Activated CD4-positive, CD25-positive, alpha-beta regulatory T cell treated with anti-CD3 and anti-CD28 coated beads, Interleukin-2, amount 50 U/mL, for 72 hours (primary cell): Measurements from ENCODE around the gene BAG5.
A peak's percentile ranks its signal among the peaks of the same experiment; 100 is the strongest.
"Not testable (repeated sequence)": the region's sequence is repeated elsewhere in the genome, so short reads cannot be mapped to it uniquely, and the experiment has no call there.

Experiments
- DNase-seq: peaks from one replicate; pipeline ENCODE4 v3.0.0; 2021

Gene BAG5, protein sequence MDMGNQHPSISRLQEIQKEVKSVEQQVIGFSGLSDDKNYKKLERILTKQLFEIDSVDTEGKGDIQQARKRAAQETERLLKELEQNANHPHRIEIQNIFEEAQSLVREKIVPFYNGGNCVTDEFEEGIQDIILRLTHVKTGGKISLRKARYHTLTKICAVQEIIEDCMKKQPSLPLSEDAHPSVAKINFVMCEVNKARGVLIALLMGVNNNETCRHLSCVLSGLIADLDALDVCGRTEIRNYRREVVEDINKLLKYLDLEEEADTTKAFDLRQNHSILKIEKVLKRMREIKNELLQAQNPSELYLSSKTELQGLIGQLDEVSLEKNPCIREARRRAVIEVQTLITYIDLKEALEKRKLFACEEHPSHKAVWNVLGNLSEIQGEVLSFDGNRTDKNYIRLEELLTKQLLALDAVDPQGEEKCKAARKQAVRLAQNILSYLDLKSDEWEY

DNA sequence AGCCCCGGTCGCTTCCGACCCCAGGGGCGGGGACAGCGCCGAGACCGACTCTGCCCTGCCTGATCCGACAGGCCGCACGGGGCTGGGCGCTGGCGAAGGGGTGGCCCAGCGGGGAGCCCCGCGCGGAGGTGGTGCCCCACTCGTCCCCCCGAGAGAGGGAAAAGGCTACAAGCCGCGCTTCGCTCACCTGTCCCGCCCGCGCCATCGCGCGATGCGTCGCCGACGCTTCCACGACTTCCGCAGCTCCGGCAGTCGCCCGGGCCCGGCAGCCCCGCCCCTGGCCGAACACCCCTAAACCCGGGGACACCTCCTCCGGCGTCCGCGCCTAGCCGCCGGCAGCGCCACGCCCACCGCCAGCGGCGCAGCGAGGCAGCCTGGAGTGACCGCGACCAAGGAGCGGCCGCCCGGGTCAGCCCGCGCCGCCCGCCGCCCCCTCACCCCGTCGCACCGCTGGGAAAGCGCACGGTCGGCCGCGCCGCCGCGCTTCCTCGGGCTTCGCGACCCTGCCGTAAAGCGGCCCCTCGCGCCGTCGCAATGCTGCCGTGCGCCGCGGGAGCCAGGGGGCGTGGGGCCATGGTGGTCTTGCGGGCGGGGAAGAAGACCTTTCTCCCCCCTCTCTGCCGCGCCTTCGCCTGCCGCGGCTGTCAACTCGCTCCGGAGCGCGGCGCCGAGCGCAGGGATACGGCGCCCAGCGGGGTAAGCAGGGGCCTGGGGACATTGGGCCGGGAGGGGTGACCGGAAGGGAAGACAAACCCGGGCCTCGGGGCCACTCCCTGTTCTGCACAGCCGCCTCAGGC lies at the start of gene BAG5, which contains the start of gene COA8:
BAG5 (minus strand) TSS at position 229 of the 797 bp plus-strand sequence. CDS start 1,493 bp downstream, outside the sequence.
COA8 (plus strand) TSS at position 532 of the 797 bp plus-strand sequence; CDS start at position 574, 42 bp downstream.
- DNase-seq, result peak; percentile 87

DNA sequence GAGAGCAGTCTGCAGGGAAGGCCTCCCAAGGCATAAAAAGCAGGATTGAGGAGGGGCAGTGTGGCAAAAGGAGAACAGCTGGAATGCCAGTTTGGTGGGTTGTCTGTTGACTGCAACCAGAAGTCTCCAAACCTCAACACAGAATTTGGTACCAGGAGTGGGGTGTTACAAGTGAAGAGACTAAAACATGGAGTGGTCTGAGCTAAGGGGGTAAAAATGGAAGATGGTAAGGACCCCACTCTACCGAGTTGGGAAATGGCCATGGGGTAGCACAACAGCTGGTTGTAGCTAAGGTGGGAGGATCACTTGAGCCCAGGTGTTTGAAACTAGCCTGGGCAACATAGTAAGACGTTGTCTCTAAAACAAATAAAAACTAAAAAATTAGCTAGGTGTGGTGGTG lies 48.8 kb upstream of the BAG5 start:
- DNase-seq, result no peak

DNA sequence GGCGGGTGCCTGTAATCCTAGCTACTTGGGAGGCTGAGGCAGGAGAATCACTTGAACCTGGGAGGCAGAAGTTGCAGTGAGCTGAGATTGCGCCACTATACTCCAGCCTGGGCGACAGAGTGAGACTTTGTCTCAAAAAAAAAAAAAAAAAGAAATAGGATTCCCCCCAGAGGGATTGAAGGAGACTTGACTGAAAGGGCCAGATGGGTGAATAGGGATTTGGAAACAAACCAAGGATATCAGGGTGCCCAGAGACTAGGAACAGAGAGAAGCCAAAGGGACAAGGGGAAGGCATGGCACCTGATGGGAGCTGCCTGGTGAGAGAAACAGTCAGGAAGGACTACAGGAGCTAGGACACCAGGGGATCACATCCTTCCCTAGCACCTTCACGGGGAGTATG lies 46.6 kb upstream of the BAG5 start:
- DNase-seq, result not testable (repeated sequence)

DNA sequence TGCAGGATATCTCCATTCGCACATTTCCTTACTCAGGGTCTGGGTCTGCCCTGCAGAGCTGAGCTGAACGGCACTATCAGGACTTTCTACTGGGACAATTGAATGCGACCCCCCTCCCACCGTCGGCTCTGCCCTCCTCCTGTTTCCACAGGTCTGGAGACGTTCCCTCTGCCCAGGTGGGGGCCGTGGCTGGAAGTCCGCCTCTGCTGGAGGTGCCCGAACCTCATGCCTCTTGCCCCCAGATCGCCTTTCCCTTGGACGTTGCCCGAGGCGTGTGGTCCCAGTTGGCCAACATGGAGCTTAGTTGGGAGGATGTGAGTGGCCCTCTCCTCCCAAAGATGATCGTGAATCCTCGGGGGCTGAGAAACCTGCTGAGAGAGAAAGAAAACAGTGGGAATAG lies 45.4 kb upstream of the BAG5 start:
- DNase-seq, result no peak

DNA sequence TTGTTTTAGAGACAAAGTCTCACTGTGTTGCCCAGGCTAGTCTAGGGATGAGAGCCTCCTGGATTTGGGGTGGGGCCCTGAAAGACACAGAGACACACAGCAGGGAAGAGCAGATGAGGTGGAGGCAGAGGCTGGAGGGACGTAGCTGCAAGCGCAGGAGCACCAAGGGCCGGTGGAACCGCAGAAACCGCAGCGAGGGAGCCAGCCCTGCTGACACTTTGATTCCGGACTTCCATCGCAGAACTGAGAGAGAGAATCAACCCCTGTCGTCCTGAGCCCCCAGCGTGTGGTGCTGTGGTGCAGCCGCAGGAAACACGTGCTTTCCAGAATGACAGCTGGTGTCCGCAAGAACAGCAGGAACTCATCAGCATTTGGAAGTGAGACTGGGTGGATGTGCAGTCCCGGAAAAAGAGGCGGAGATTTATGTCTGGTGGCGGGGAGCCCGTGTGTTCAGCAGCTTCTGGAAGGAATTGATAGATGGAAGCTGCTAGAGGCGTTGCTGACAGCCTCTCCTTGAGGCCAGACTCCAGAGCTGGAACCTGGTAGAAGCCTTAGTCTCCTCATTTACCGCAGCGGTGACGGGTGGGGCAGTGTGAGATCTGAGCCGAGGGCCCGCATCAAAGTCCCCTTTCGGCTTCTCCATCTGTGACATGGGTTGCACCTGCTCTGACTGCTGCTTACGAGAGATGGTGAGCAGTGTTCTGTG lies 44.7 kb upstream of the BAG5 start:
- peak; percentile 56 for DNase-seq

DNA sequence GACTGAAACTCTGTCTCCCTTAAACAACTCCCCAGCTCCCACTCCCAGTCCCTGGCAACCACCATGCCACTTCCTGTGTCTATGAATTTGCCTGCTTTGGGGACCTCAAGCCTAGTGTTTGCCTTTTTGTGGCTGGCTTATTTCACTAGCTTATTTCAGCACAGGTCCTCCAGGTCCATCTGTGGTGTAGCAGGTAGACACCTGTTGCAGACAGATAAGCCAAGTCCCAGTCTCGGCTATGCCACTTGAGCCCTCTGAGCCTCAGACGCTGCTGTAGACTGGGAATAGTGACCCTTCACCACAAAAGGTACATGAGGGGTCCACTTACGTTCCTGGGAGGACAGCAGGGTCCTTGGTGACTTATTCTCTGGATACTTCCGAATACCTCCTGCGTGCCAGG lies 42.2 kb upstream of the BAG5 start:
- DNase-seq, result no peak

DNA sequence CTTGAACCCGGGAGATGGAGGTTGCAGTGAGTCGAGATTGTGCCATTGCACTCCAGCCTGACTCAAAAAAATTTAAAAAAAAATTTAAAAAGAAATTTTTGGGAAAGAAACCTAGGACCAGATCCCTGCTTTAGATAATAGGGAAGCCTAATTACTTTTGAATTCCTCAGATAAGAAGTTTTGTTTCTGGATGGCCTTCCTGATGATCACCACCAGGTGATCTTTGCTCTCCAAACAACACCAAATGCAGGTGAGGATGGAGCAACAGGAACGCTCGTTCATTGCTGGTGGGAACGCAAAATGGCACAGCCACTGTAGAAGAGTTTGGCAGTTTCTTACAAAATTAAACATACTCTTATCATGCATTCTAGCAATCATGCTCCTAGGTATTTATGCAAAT lies 38.0 kb upstream of the BAG5 start:
- DNase-seq, result no peak

DNA sequence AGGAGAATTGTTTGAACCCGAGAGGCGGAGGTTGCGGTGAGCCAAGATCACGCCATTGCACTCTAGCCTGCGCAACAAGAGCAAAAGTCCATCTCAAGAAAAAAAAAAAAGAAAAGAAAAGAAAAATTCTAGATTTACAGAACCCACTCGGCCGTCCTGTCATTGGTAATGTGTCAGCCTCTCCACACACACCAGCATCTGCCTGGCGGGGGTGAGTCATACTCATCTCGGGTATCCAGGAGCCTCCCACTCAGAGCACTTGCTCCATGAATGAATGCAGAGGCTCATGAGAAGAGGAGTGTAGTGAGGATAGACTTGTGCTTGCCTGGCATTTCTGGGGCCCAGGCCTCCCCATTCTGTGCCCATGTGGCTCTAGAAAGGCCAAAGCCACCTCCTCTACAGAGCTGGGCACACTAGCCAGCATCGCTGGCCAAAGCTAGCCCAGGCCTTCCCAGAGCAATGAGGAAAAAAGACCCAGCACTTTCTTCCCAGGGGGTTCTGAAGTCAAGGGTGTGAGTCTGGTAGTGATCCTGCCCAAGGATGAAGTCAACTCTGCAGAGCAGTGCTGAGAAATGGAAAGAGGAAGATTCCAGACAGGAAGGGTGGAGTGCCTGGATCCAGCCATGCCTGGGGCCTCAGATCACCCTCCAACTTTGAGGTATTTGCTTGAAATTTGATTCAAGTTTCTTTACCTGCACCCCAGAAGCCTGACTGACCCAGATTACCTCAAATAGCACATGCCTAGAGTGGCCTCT lies 35.3 kb upstream of the BAG5 start:
- DNase-seq, result no peak

DNA sequence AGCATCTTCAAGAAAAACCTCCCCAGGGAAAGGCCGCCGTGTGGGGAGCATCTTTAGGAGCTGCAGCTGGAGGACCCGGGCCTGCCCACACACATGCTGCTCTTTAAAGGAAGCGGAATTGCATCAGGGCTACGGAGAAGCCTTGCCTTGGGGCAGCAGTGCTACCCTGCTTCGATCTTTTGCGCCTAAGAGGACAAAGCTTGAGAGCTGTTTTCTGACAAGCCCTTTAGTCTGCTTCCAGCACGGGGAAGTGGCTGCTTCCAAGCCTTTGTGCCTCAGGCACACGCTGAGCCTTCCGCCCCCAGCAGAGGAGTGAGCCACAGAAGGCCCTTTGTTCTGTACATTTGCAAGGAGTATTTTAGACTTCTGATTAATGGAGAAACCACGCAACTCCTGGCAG lies 31.8 kb upstream of the BAG5 start:
- DNase-seq, result no peak

DNA sequence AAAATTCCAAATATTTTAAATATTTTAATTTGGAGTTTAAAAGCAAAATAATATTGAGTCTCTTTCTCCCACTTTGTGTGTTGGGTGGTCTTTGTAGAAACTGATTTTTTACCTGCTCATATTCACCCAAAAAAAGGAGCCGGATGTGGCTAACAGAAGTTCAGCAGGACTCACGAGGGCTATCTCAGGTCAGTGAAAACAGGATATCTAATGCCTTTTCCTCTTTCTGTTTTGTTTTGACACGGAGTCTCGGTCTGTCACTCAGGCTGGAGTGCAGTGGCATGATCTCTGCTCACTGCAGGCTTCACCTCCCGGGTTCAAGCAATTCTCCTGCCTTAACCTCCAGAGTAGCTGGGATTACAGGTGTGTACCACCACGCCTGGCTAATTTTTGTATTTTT lies 31.1 kb upstream of the BAG5 start:
- DNase-seq, result no peak

DNA sequence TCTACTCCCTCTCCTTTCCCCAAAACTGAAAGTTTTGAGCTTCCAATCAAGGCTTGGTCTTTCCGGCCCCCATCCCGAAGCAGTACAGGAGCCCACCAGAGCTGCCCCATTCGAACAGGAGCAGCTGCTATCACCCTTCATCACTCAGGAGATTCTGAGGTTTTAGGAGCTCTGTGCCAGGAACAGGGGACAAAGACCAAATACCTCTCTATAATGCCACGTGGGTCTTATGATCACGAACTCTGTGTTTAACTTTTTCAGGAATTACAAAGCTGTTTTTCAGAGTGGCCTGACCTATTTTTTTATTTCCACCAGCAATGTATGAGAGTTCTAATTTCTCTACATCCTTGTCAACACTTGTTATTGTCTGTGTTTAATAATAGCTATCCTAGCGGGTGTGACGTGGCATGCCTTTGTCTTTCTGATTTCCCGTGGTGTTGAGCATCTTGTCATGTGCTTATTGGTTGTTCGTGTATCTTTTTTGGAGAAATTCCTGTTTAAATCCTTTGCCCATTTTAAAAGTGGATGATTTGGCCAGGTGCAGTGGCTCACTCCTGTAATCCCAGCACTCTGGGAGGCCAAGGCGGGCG lies 22.0 kb upstream of the BAG5 start:
- no peak for DNase-seq

DNA sequence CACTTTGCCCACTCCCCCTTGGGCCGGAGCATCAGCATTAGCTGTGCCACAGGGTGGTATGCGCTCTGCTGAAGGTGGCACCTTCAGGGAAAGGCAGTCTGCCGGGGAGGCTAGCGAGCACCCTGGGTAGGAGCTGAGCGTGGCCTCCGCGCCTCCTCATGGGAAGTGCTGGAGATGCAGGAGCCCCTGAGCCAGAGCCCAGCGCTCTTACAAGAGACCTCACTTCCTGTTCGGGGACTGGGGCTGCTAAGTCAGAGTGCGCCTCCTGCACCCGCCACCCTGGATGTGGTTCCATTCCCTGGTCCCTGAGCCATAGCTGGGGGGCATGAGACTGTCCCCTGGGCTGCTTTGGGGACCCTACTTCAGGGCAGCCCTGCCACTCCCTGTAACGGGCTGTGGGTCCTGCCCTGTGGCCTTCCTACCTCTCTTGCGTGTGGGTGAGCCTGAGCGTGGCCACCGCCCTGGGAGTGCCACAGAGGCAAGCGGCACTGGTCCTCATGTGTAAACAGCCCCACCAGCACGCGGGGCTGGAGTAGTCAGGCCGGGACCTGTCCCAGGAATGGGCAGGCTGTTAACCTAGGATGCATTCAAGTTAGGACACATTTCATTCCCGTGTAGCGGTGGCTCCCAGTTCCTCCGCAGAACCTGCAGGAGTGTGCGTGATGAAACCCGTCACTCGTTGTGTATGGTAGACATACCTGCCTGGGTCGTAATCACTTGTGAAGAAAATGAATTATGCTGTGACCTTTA lies 19.7 kb upstream of the BAG5 start:
- no peak for DNase-seq

DNA sequence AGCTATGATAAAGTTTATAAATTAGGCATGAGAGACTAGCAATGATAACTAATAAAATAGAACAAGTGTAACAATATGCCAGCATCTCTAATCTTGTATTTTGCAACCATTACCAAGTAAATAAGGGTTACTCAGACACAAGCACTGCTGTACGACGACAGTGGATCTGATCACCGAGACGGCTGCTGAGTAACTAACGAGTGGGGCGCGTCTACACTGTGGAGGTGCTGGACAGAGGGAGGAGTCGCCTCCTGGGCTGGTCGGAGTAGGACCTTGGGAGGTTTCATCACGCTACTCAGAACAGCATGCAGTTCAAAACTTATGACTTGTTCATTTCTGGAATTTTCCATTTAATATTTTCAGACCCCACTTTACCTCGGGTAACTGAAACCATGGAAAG lies 18.7 kb upstream of the BAG5 start:
- DNase-seq, result no peak

DNA sequence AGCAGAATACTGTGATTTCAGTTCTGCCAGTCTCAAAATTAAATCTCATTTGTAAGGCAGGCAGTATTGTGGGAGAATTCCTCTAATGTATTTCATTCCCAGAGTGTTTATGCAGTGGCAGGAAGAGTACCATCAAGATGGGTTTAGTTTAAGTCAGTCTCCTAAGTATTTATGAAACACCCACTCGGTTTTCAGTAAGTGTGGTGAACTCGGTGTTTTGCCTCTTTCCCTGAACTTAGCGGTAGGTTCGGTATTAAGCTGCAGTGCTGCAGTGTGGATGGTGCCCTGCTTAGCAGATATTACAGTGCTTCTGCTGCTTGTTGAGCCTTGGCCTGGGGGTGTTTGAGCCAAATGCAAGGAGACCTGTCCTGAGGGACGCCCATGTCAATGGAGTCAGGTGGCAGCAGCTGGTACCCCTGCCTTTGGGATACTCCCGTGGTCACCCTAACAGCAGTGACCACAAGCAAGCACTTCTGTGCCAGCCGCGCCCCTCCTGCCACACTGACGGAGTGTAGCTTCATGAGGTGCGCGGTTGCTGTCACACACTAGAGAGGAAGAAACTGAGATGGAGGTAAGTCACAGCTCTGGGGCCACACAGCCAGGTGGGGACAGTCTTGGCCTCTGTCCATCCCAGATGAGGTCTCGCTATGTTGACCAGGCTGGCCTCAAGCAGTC lies 16.1 kb upstream of the BAG5 start:
- DNase-seq, result no peak

DNA sequence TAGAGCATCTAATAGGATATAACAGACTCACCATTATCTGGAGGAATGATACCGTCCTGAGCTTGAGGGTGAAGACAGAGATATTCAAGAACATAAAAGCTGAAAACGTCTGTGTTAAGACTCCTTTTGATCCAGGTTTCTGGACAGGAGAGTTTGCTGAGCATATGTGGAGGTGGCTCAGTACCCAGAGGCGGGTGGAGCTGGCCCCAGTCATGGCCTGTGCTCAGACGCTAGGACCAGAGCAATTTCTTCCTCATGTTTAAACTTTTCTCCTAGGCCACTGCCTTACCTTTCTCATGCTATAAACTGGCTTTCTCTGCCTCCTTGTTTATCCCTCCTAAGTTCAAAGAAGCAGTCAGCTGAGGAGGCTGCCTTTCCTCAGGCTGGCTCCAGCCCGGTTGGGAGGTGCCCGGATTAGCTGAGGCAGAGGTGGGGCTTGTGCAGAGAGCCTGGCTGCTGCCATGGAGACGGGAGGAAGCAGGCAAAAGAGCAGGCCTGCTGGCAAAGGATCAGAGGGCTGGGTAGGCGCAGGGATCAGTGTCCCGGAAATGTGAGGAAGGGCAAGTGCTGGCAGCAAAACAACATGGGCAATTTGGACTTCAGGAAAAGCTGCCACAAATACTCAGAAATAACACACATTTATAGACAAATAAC lies 14.0 kb upstream of the BAG5 start:
- no peak for DNase-seq

DNA sequence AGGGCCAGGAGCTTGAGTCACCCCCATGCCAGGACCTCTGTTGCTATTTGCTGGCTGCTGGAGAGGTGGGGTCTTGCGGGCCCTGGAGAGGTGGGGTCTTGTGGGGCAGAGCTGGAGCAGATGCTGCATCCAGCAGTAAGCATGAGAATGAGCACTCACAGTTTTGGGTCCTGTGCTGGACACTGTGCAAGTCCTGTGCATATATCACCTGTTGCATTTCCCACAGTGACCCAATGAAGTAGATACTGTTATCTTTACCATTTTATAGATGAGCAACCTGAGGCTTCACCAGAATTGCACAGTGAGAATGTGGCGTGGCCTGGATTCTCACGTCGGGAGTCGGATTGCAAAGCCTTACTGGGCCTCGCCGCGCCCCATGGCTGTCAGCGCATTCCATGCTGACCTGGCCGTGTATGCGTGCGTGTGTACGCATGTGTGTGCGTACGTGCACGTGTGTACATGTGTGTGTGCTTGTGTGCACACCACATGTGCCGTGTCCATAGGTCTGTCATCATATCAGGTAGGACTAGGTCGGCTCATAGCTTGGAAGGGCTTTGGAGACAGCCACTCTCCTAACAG lies 12.3 kb upstream of the BAG5 start:
- DNase-seq, result no peak

DNA sequence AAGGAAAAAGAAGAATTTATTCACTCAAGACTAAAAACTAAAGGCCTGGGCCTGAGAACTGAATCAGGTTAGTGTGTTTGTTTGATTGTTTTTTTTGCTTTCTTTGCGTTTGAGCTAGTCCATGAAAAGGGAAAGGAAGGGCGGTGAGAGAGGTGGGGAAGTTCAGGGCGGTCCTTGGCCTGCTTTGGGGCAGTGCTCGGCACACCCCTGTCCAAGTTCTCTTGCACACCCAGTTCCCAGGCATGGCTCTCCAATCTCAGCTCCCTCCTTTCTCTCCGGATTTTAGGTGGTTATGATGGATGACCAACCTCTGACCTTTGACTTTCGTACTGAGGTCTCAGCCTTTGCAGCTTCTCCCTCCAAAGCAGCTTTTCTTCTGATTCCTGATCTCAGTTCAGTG lies 11.6 kb upstream of the BAG5 start:
- DNase-seq, result no peak

DNA sequence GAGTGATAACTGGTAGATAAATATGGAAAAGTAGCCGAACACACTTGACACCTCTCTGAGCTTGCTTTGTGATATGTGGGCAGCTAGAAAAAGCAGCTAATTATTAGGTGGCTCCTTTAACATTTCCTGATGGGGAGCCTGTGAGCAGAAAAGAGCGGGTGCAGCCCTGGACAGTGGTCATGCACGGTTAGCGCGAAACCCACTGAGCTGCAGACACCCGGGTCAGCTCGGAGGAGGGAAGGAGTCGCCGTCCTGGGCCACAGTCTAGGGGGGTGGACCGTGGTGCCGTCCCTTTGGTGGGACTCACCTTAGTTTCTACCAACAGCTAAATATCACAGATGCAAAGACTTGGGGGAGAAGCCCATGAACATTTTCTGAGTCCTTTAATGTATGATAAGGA lies 7.0 kb upstream of the BAG5 start:
- no peak for DNase-seq

DNA sequence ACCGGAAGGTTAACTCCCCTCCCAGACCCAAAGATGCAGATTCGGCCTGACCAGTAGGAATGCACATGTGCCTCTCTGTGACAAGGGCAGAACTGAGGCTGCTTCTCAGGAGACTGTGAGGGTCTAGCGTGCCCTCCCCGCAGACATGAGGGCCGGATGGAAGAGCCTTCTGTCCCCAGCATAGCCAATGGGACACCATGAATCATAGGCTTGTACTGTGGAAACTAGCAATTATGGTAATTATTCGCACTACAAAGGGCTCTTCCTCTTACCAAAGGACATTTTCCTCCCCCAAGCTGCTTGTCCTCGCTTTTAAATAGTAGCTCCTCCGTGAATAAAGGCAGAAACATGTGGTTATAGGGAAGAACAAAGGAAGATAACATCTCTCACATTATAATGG lies 6.5 kb upstream of the BAG5 start:
- no peak for DNase-seq
